ENCODE measurements around the gene NAA16. TPM values are rescaled to one million over a fixed set of nuclear protein-coding genes. Genes with fewer than 3 reads are reported as not detected.
"Not testable (repeated sequence)": the region's sequence is repeated elsewhere in the genome, so short reads cannot be mapped to it uniquely, and the experiment has no call there.

Gene NAA16
- total RNA-seq, 2 donors from 2014 or later = 28.3 to 36.3 TPM

DNA sequence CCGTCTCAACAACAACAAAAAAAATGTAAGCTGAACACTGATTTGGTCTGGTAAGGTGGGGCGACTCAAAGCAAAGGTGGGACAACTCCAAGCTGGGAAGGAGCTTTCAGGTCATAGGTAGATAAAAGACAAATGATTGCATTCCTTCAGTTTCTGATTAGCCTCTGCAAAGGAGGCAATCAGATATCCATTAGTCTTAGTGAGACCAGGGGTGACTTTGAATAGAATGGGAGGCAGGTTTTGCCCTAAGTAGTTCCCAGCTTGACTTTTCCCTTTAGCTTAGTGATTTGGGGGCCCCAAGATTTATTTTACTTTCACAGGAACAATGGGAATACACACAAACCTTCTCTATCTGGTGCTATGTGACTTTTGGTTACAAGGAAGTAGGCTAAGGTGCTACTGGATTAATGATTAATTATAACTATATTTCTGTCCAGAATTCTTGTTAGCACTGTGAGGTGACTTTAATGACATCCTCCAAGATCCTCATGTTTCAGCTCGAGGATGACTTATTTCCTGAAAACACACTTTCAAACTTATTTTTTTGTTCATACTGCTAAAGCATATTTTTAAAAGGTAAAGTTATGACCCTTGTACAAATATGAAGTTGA is 37.1 kb upstream of the NAA16 start:
- Histone ChIP-seq H3K9me3 (no peaks in the 10 kb centered on the region), H3K36me3 (no peaks in the 10 kb centered on the region), H3K27me3 (replicated peaks; ENCODE audit: insufficient read depth) (no peaks in the 10 kb centered on the region), H3K4me3 (no peak overlapping the region), H3K27ac (no peak overlapping the region), H3K4me1 (ENCODE audit: control insufficient read depth in 1 of 2, low read depth in 2 of 2) (no peaks in the 10 kb centered on the region)
- DNase-seq (ENCODE audit: low spot score) (no peak), ATAC-seq (ENCODE audit: insufficient number of reproducible peaks, low FRiP score, low read depth) (no peak)
- no peak for TF ChIP-seq CTCF (IDR thresholded peaks at IDR 0.05)

DNA sequence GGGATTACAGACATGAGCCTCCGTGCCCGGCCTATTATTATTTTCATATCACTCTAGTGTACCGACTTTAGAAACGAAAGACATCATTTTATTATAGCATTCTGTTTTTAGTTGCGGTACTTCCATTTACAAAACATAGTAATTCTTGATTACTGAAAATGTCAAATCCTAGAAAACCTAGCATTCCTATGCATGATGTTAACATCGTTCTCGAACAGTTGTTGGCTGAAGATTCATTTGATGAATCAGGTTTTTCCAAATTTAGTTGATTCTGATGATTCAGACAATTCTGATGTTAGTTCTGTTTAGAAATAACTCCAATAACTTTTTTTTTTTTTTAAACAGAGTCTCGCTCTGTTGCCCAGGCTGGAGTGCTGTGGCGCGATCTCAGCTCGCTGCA is 36.2 kb upstream of the NAA16 start:
- Histone ChIP-seq H3K4me3 (no peak overlapping the region), H3K36me3 (no peaks in the 10 kb centered on the region), H3K27ac (no peak overlapping the region), H3K27me3 (replicated peaks; ENCODE audit: insufficient read depth) (no peaks in the 10 kb centered on the region), H3K9me3 (no peaks in the 10 kb centered on the region), H3K4me1 (ENCODE audit: control insufficient read depth in 1 of 2, low read depth in 2 of 2) (no peaks in the 10 kb centered on the region)
- DNase-seq (ENCODE audit: low spot score) (no peak), ATAC-seq (ENCODE audit: insufficient number of reproducible peaks, low FRiP score, low read depth) (no peak)
- TF ChIP-seq CTCF (IDR thresholded peaks at IDR 0.05) = no peak

- H3K27me3 ChIP-seq (replicated peaks; ENCODE audit: insufficient read depth) = no peaks in the 10 kb centered on the region
- H3K4me3 ChIP-seq = no peak overlapping the region
- no peaks in the 10 kb centered on the region for H3K36me3 ChIP-seq
- ATAC-seq (ENCODE audit: insufficient number of reproducible peaks, low FRiP score, low read depth) (no peak), DNase-seq (ENCODE audit: low spot score) (no peak)
- no peak overlapping the region for H3K27ac ChIP-seq
- no peaks in the 10 kb centered on the region for H3K9me3 ChIP-seq
- no peaks in the 10 kb centered on the region for H3K4me1 ChIP-seq (ENCODE audit: control insufficient read depth in 1 of 2, low read depth in 2 of 2)
- no peak for TF ChIP-seq CTCF (IDR thresholded peaks at IDR 0.05)
Observed at GRCh38 chr13:41276824-41277223, 34.2 kb upstream of the NAA16 start.

- H3K27me3 ChIP-seq (replicated peaks; ENCODE audit: insufficient read depth); H3K4me3 ChIP-seq; H3K9me3 ChIP-seq; DNase-seq (ENCODE audit: low spot score); H3K4me1 ChIP-seq (ENCODE audit: control insufficient read depth in 1 of 2, low read depth in 2 of 2); ATAC-seq (ENCODE audit: insufficient number of reproducible peaks, low FRiP score, low read depth); H3K36me3 ChIP-seq; H3K27ac ChIP-seq: not testable (repeated sequence)
Observed at GRCh38 chr13:41279156-41279555, 31.9 kb upstream of the NAA16 start.

DNA sequence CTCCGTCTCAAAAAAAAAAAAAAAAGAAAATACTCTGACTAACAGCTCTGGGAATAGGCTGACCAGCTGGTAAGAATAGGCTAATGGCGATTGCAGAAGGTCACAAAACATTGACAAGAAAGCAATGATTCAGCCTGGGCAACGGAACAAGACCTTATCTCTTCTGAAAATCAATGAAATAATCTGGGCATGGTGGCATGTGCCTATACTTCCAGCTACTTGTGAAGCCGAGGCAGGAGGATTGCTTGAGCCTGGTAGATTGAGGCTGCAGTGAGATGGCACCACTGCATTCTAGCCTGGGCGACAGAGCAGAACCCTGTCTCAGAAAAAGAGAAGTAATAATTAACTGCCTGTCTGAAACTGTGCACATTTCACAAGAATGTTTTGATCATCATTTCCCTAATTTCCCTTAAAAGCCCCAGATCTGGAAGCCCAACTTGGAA is 28.9 kb upstream of the NAA16 start:
- ATAC-seq (ENCODE audit: insufficient number of reproducible peaks, low FRiP score, low read depth) (no peak), DNase-seq (ENCODE audit: low spot score) (no peak)
- no peak overlapping the region for H3K27ac ChIP-seq
- no peak for TF ChIP-seq CTCF (IDR thresholded peaks at IDR 0.05)
- H3K4me1 ChIP-seq (ENCODE audit: control insufficient read depth in 1 of 2, low read depth in 2 of 2) = no peaks in the 10 kb centered on the region
- H3K4me3 ChIP-seq = no peak overlapping the region
- no peaks in the 10 kb centered on the region for H3K36me3 ChIP-seq
- H3K9me3 ChIP-seq = no peaks in the 10 kb centered on the region
- H3K27me3 ChIP-seq (replicated peaks; ENCODE audit: insufficient read depth) = no peaks in the 10 kb centered on the region
